Neural progenitor cell (in vitro differentiated cells): ENCODE data around the gene PCGF1. TPM values are rescaled to one million over a fixed set of nuclear protein-coding genes. Genes with fewer than 3 reads are reported as not detected.
A peak's percentile ranks its signal among the peaks of the same experiment; 100 is the strongest.

ENCODE experiments used
- DNase-seq: peaks from one replicate; pipeline ENCODE4 v3.0.0-alpha.2; 2016; ENCODE audit warnings: low spot score
- H2AFZ ChIP-seq: fragments of 200-600 bp; sonication (generic); replicated peaks from 2 replicates; pipeline ENCODE4 v1.6.1; 2016; ENCODE audit warnings: antibody characterized with exemption
- H3F3A ChIP-seq: fragments of 200-600 bp; sonication (generic); 2 replicates; pipeline ENCODE4 v1.6.1; 2016; ENCODE audit warnings: antibody characterized with exemption, low read depth
- H3K27ac ChIP-seq: fragments of 200-600 bp; sonication (generic); 2 replicates; pipeline ENCODE4 v1.5.1; 2016; ENCODE audit warnings: mild to moderate bottlenecking
- H3K27me3 ChIP-seq: fragments of 200-600 bp; sonication (generic); 2 replicates; pipeline ENCODE4 v1.6.1; 2016; ENCODE audit warnings: mild to moderate bottlenecking, moderate library complexity
- H3K36me3 ChIP-seq: fragments of 200-600 bp; sonication (generic); 2 replicates; pipeline ENCODE4 v1.5.1; 2016
- H3K4me1 ChIP-seq: fragments of 200-600 bp; sonication (generic); 2 replicates; pipeline ENCODE4 v1.6.1; 2016; ENCODE audit warnings: mixed run types
- H3K4me2 ChIP-seq: fragments of 200-600 bp; sonication (generic); 2 replicates; pipeline ENCODE4 v1.6.1; 2016
- H3K4me3 ChIP-seq: fragments of 200-600 bp; sonication (generic); 2 replicates; pipeline ENCODE4 v1.5.1; 2016
- H3K79me2 ChIP-seq: fragments of 200-600 bp; sonication (generic); 2 replicates; pipeline ENCODE4 v1.6.1; 2016; ENCODE audit warnings: low read depth
- H3K9ac ChIP-seq: fragments of 200-600 bp; sonication (generic); 2 replicates; pipeline ENCODE4 v1.6.1; 2016
- H3K9me3 ChIP-seq: fragments of 200-600 bp; sonication (generic); 2 replicates; pipeline ENCODE4 v1.5.1; 2016; ENCODE audit warnings: low read depth
- H4K20me1 ChIP-seq: fragments of 200-600 bp; sonication (generic); 2 replicates; pipeline ENCODE4 v1.6.1; 2016; ENCODE audit warnings: low read depth
- H3K27ac Mint-ChIP-seq: 3 replicates; pipeline ENCODE4 v1.8.0; 2021; ENCODE audit warnings: mixed read lengths
- H3K27me3 Mint-ChIP-seq: 2 replicates; pipeline ENCODE4 v1.8.0; 2022; ENCODE audit warnings: low read depth, mild to moderate bottlenecking, inconsistent platforms, moderate library complexity, mixed read lengths; ENCODE audit not compliant: insufficient read depth
- H3K36me3 Mint-ChIP-seq: 3 replicates; pipeline ENCODE4 v1.8.0; 2021; ENCODE audit warnings: mixed read lengths
- H3K4me1 Mint-ChIP-seq: 3 replicates; pipeline ENCODE4 v1.8.0; 2021; ENCODE audit warnings: mixed read lengths
- H3K4me3 Mint-ChIP-seq: 3 replicates; pipeline ENCODE4 v1.8.0; 2021; ENCODE audit warnings: mild to moderate bottlenecking, moderate library complexity, mixed read lengths
- H3K9me3 Mint-ChIP-seq: 3 replicates; pipeline ENCODE4 v1.8.0; 2020; ENCODE audit warnings: mixed read lengths
- EZH2 ChIP-seq: fragments of 200-600 bp; sonication (generic); IDR thresholded peaks from 2 replicates; pipeline ENCODE4 v1.6.1; 2017; ENCODE audit warnings: antibody characterized with exemption, mild to moderate bottlenecking, moderate library complexity
- EZH2phosphoT487 ChIP-seq: fragments of 200-600 bp; sonication (generic); IDR thresholded peaks from 2 replicates; pipeline ENCODE4 v1.6.1; 2017; ENCODE audit warnings: antibody characterized with exemption
- total RNA-seq: library from RNA; depleted of rRNA; stranded (reverse); fragments of >200 nt; gene quantifications from 2 replicates; pipeline ENCODE4 v1.2.3, GENCODE V29; 2015; ENCODE audit warnings: low replicate concordance
- TF ChIP-seq, protein P1 (sequence below): fragments of 200-600 bp; sonication (generic); IDR thresholded peaks from 2 replicates; pipeline ENCODE4 v1.5.1; 2017; ENCODE audit warnings: antibody characterized with exemption, mild to moderate bottlenecking

The PCGF1 gene
- total RNA-seq, 1 donor from 2014 or later: 10.9 TPM

DNA sequence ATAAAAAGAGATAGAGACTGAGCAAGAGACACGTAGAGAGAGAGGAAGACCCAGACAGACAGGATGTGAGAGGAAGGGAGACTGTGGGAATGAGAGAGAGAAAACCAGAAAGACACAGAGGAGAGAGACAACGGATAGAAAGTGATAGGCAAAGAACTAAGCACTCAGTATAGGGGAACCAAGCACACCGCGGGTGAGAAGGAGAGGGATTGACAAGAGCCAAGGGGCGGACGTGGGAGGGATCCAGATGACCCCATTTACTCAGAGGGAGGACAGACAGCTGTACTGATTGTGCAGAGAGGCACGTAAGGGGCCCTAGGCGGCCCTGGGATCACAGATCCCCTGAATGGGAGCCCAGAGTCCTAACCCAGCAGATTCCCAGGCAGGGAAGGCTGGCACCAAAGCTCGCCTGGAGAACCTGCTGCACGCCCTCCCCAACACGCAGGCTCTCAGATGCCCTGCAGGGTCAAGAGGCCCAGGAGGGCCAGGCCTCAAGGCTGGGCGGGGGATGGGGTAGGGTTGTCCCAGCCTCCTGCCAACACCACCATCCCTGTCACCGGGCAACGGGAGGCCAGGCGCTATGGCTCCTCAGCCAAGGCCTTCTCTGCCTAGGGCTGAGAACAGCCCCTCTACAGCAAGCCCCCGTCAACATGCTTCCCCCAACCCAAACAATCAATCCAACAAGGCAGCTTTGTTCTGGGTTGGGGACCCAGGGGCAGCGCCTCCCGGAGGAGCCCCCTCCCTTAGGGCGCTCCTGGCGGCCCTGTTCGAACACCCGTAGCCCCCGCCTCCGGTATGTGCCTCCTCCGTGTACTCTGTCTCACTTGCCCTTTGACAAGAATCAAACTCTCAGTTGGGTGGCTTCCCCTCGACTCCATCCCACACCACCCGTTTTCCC is 45.7 kb upstream of the PCGF1 start:
- TF ChIP-seq EZH2: no peak
- TF ChIP-seq, protein P1, sequence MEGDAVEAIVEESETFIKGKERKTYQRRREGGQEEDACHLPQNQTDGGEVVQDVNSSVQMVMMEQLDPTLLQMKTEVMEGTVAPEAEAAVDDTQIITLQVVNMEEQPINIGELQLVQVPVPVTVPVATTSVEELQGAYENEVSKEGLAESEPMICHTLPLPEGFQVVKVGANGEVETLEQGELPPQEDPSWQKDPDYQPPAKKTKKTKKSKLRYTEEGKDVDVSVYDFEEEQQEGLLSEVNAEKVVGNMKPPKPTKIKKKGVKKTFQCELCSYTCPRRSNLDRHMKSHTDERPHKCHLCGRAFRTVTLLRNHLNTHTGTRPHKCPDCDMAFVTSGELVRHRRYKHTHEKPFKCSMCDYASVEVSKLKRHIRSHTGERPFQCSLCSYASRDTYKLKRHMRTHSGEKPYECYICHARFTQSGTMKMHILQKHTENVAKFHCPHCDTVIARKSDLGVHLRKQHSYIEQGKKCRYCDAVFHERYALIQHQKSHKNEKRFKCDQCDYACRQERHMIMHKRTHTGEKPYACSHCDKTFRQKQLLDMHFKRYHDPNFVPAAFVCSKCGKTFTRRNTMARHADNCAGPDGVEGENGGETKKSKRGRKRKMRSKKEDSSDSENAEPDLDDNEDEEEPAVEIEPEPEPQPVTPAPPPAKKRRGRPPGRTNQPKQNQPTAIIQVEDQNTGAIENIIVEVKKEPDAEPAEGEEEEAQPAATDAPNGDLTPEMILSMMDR: no peak
- no peak for TF ChIP-seq EZH2phosphoT487
- Histone ChIP-seq H3K36me3 (no peaks in the 10 kb centered on the region), H3K4me3 (peak overlapping the region; percentile 97), H3K27me3 (peaks cover 54% of the 10 kb centered on the region), H3F3A (peaks cover 35% of the 10 kb centered on the region), H3K9me3 (no peaks in the 10 kb centered on the region), H3K9ac (peak overlapping the region; percentile 20), H2AFZ (peak overlapping the region; percentile 67), H4K20me1 (peaks cover 22% of the 10 kb centered on the region), H3K4me1 (peaks cover 16% of the 10 kb centered on the region), H3K4me2 (peak overlapping the region; percentile 88), H3K79me2 (peaks cover 15% of the 10 kb centered on the region), H3K27ac (no peak overlapping the region)
- Mint-ChIP-seq H3K9me3 (no peaks in the 10 kb centered on the region), H3K4me1 (peaks cover 20% of the 10 kb centered on the region), H3K27ac (peak overlapping the region; percentile 95), H3K36me3 (peaks cover 19% of the 10 kb centered on the region), H3K4me3 (peak overlapping the region; percentile 95), H3K27me3 (peaks cover 29% of the 10 kb centered on the region)
- DNase-seq: peak; percentile 76

DNA sequence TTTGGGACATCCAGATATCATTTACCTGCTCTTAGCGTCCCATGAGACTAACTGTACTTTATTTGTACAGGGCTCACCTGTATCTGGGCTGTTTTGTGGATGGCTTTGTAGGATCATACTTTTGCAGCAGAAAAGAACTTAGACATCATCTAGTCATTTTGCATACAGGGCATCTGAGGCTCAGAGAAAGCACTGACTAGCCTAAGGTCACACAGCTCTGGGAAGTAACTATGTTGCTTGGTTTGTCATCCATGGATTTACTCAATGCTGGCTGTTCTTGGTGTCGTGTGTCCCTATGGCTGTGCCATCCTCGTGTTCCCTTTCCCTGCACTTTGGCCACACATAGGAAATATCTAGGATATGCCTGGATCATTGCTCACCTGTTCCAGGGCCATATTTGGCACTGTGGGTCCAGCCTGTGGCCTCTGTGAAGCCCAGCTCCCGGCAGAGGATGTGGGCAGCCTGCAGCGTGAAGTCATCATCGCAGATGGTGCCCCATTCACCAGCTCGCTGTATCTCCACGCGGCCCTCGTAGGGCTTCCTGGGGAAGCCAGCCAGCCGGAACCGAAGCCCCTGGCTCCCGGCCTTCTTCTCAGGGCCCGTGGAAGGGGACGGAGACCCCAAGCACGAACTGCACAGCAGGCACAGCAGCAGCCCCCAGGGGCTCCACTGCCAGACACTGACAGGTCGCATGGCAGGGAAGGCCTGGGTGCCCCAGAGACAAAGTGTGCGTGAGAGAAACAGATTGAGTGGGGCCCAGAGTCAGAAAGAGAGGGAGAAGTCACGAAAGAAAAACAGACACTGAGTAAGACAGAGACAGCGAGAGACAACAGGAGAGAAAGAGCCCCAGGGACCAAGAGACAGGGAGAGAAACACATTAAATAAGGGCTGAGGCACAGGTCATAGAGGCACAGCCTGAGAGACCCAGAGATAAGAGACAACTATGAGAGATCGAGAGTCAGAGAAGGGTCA is 44.7 kb upstream of the PCGF1 start:
- TF ChIP-seq EZH2phosphoT487: no peak
- TF ChIP-seq, protein P1: no peak
- no peak for TF ChIP-seq EZH2
- Mint-ChIP-seq H3K36me3 (peaks cover 25% of the 10 kb centered on the region), H3K4me3 (peak overlapping the region; percentile 95), H3K27me3 (peaks cover 27% of the 10 kb centered on the region), H3K27ac (peak overlapping the region; percentile 22), H3K9me3 (no peaks in the 10 kb centered on the region), H3K4me1 (peaks cover 23% of the 10 kb centered on the region)
- Histone ChIP-seq H3K4me2 (peak overlapping the region; percentile 88), H3K79me2 (peaks cover 15% of the 10 kb centered on the region), H3K4me3 (peak overlapping the region; percentile 97), H3F3A (peaks cover 40% of the 10 kb centered on the region), H2AFZ (no peak overlapping the region), H3K4me1 (peaks cover 16% of the 10 kb centered on the region), H3K27me3 (peaks cover 63% of the 10 kb centered on the region), H3K9ac (no peak overlapping the region), H3K36me3 (no peaks in the 10 kb centered on the region), H3K27ac (no peak overlapping the region), H3K9me3 (no peaks in the 10 kb centered on the region), H4K20me1 (peaks cover 26% of the 10 kb centered on the region)
- no peak for DNase-seq

DNA sequence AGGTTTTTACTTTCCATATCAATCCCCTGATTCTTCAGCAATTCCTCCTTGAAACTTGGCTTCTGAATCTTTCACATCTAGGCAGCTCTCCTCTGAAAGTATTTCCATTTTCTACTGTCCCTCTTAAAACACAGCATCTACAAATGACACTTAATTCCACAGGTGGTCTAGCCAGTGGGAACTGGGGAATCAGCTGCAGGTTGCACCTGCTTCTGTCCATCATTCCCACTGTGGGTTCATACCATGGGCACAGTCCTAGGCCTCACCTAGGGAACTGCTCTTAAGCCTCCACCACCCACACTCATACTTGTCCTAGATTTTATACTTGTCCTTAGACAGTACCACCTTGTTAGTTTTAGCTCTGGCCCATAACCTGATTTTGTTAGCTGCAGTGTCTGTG is 44.0 kb upstream of the PCGF1 start:
- Histone ChIP-seq H3K27ac (no peak overlapping the region), H3K9ac (no peak overlapping the region), H4K20me1 (peaks cover 27% of the 10 kb centered on the region), H3K79me2 (peaks cover 15% of the 10 kb centered on the region), H3K36me3 (no peaks in the 10 kb centered on the region), H3K4me1 (peaks cover 16% of the 10 kb centered on the region), H3K9me3 (no peaks in the 10 kb centered on the region), H3K27me3 (peaks cover 65% of the 10 kb centered on the region), H3K4me2 (no peak overlapping the region), H2AFZ (no peak overlapping the region), H3K4me3 (no peak overlapping the region), H3F3A (peaks cover 40% of the 10 kb centered on the region)
- Mint-ChIP-seq H3K36me3 (peaks cover 26% of the 10 kb centered on the region), H3K27ac (no peak overlapping the region), H3K27me3 (peaks cover 24% of the 10 kb centered on the region), H3K9me3 (no peaks in the 10 kb centered on the region), H3K4me3 (no peak overlapping the region), H3K4me1 (peaks cover 23% of the 10 kb centered on the region)
- TF ChIP-seq, protein P1: no peak
- TF ChIP-seq EZH2 (no peak), EZH2phosphoT487 (no peak)
- DNase-seq: no peak
